ENCODE data around the gene UCKL1. TPM values are rescaled to one million over a fixed set of nuclear protein-coding genes. Genes with fewer than 3 reads are reported as not detected.

UCKL1 gene
- total RNA-seq, 5 donors from 2014 or later (not counting 1 experiment from before 2014, with no cell fraction given): 40.6 to 72.3 (median 67.0) TPM

DNA sequence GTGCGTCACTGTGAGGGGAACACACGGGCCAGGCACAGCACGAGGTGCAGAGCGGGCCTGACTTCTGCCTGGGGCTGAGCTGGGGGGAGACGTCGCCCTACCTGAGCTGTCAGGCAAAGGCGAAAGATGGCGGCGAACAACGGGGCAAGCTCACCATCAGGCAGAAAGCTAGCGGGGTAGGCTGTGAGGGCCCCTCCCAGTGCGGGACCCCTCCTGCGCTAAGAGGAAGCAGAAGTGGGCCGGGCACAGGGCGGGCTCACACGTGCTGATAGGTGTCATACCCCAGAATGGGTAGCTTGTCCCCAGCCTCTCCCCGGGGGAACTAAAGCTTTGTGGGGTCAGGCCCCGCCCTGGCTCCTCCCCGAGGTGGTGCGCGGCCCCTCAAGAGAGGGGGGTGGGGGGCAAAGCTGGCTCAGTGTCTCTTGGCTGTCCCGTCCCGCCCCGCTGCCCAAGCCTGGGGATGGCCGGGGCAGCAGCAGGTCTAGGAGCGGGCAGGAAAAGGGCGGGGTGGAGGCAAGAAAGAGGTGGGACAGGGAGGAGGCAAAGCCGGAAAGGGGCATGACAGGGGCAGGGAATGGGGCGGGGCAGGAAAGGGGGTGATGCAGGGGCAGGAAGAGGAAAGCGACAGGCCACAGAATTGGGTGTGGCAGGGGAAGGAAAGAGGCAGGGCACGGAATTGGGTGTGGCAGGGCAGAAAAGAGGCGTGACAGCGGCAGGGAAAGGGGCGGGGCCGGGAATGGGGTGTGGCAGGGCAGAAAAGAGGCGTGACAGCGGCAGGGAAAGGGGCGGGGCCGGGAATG is 14.7 kb downstream of the UCKL1 start:
- CTCF ChIA-PET: interaction anchor here in 1 of 2 donors (0.7 kb wide), 1 partner anchor 9 kb away, joined by 3 read pairs; no protein-coding TSS in a partner anchor
- peaks cover 16% of the 10 kb centered on the region for H3K36me3 Mint-ChIP-seq
- ATAC-seq (replicated peaks in 1 of 4) (peak; percentile 78 to 85 (median 80)), DNase-seq (peak; percentile 52 to 89 (median 74))
- no peaks in the 10 kb centered on the region for H3K9me3 Mint-ChIP-seq
- H3K27me3 Mint-ChIP-seq: no peaks in the 10 kb centered on the region
- H3K4me3 ChIP-seq (ENCODE audit: control insufficient read depth in 1 of 2, extremely low read depth in 1 of 2, low read length in 1 of 2): no peak overlapping the region
- H3K27me3 ChIP-seq (replicated peaks in 1 of 2; ENCODE audit: control insufficient read depth in 2 of 2, extremely low read depth in 1 of 2, insufficient read depth in 2 of 2, low read length in 1 of 2): no peaks in the 10 kb centered on the region
- POLR2A ChIA-PET: no interaction called here
- no peaks in the 10 kb centered on the region for H3K9me3 ChIP-seq
- peak overlapping the region; percentile 39 to 81 for H3K27ac Mint-ChIP-seq
- H3K4me1 Mint-ChIP-seq: peaks cover 11 to 30% (median 17%) of the 10 kb centered on the region in 3 donors
- H3K4me3 Mint-ChIP-seq: peak overlapping the region in 1 of 3 donors; percentile 53
- WGBS (ENCODE audit: insufficient coverage): 80% methylated on average over 20 of the region's 39 CpGs
- peak overlapping the region; percentile 44 for H3K27ac ChIP-seq (ENCODE audit: low read length)
- H3K4me1 ChIP-seq (ENCODE audit: control insufficient read depth in 1 of 2, extremely low read depth in 1 of 2, insufficient read depth in 2 of 2, low read length in 2 of 2): peaks cover 2 to 34% of the 10 kb centered on the region in 2 experiments
- peaks cover 20 to 60% of the 10 kb centered on the region in 2 donors for H3K36me3 ChIP-seq (ENCODE audit: control insufficient read depth in 2 of 2, extremely low read depth in 1 of 2, insufficient read depth in 1 of 2, low read length in 1 of 2)

DNA sequence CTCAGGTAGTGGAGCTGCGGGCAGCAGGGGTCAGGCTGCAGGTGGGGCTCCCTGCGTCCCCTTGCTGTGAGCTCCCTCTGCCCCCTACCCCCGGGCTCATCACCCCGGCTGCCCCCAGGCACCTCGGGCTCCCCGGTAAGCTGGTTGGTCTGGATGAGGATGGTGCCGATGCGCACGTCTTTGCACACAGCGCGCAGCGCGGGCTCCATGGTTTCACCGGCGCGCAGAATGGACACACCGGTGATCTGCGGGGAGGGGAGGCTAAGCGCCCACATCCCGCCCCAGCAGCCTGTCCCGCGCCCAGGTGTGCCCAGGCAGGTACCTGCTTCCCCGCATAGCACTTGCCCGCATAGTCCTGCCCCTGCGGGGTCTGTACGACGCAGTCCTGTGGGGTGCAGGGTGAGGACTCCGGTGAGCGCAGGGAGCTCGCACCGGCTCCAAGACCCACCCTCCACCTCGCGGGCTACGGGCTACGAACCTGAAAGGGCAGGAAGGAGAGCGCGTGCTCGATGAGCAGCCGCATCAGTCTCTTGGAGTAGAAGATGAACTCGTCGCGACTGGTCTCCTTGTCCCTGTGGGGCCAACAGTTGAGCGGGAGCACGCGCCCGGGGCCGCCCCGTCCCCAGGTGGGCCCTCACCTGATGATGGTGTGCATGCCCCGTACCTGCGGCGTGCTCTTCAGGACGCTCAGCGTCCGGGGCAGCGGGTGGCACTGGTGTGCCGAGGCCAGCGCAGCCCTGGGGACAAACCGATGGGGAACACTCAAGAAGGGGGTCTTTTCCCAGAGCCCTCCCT is 15.5 kb downstream of the UCKL1 start:
- no peaks in the 10 kb centered on the region for H3K9me3 ChIP-seq
- no peaks in the 10 kb centered on the region for H3K9me3 Mint-ChIP-seq
- H3K4me3 Mint-ChIP-seq: peak overlapping the region in 1 of 3 donors; percentile 40
- CTCF ChIA-PET: no interaction called here
- peaks cover 15 to 28% (median 17%) of the 10 kb centered on the region in 3 donors for H3K4me1 Mint-ChIP-seq
- DNase-seq: no peak
- POLR2A ChIA-PET: no interaction called here
- peak overlapping the region in 1 of 2 donors; percentile 39 for H3K27ac Mint-ChIP-seq
- H3K27me3 ChIP-seq (replicated peaks in 1 of 2; ENCODE audit: control insufficient read depth in 2 of 2, extremely low read depth in 1 of 2, insufficient read depth in 2 of 2, low read length in 1 of 2): no peaks in the 10 kb centered on the region
- no peak overlapping the region for H3K4me3 ChIP-seq (ENCODE audit: control insufficient read depth in 1 of 2, extremely low read depth in 1 of 2, low read length in 1 of 2)
- H3K36me3 Mint-ChIP-seq: peaks cover 20% of the 10 kb centered on the region
- peaks cover 2 to 34% of the 10 kb centered on the region in 2 experiments for H3K4me1 ChIP-seq (ENCODE audit: control insufficient read depth in 1 of 2, extremely low read depth in 1 of 2, insufficient read depth in 2 of 2, low read length in 2 of 2)
- no peak overlapping the region for H3K27ac ChIP-seq (ENCODE audit: low read length)
- 96% methylated on average over 38 of the region's 58 CpGs for WGBS (ENCODE audit: insufficient coverage)
- H3K36me3 ChIP-seq (ENCODE audit: control insufficient read depth in 2 of 2, extremely low read depth in 1 of 2, insufficient read depth in 1 of 2, low read length in 1 of 2): peaks cover 20 to 62% of the 10 kb centered on the region in 2 donors
- H3K27me3 Mint-ChIP-seq: no peaks in the 10 kb centered on the region
- peak in 1 of 4 experiments; percentile 2 for ATAC-seq (replicated peaks in 1 of 4)

DNA sequence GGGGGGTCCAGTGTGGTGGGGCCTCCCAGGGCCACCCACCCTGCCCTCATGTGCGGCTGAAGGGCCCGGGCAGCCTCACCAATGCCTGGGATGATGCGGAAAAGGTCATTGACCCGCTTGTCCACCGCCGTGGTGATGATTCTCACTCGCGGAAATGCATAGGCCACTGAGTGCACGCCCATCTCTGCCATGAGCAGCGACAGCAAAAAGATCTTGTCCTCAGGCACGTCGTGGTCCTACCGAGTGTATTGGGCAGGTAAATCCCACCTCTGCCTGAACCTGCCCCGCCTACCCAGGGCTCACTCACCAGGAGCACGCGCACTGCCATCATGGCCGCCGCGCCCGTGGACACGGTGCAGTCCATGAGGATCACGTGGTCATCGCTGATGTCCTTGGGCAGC is 16.1 kb downstream of the UCKL1 start:
- H3K4me3 ChIP-seq (ENCODE audit: control insufficient read depth in 1 of 2, extremely low read depth in 1 of 2, low read length in 1 of 2): no peak overlapping the region
- no peaks in the 10 kb centered on the region for H3K27me3 Mint-ChIP-seq
- H3K9me3 ChIP-seq: no peaks in the 10 kb centered on the region
- no peak overlapping the region for H3K27ac ChIP-seq (ENCODE audit: low read length)
- CTCF ChIA-PET: no interaction called here
- H3K4me1 ChIP-seq (ENCODE audit: control insufficient read depth in 1 of 2, extremely low read depth in 1 of 2, insufficient read depth in 2 of 2, low read length in 2 of 2): peaks cover 2 to 34% of the 10 kb centered on the region in 2 experiments
- peaks cover 23% of the 10 kb centered on the region for H3K36me3 Mint-ChIP-seq
- H3K27me3 ChIP-seq (replicated peaks in 1 of 2; ENCODE audit: control insufficient read depth in 2 of 2, extremely low read depth in 1 of 2, insufficient read depth in 2 of 2, low read length in 1 of 2): no peaks in the 10 kb centered on the region
- DNase-seq (no peak), ATAC-seq (replicated peaks in 1 of 4) (no peak)
- peaks cover 20 to 63% of the 10 kb centered on the region in 2 donors for H3K36me3 ChIP-seq (ENCODE audit: control insufficient read depth in 2 of 2, extremely low read depth in 1 of 2, insufficient read depth in 1 of 2, low read length in 1 of 2)
- WGBS (ENCODE audit: insufficient coverage): 96% methylated on average over 23 of the region's 23 CpGs
- H3K4me1 Mint-ChIP-seq: peaks cover 15 to 23% (median 17%) of the 10 kb centered on the region in 3 donors
- no peak overlapping the region for H3K4me3 Mint-ChIP-seq
- no peak overlapping the region for H3K27ac Mint-ChIP-seq
- POLR2A ChIA-PET: no interaction called here
- H3K9me3 Mint-ChIP-seq: no peaks in the 10 kb centered on the region

DNA sequence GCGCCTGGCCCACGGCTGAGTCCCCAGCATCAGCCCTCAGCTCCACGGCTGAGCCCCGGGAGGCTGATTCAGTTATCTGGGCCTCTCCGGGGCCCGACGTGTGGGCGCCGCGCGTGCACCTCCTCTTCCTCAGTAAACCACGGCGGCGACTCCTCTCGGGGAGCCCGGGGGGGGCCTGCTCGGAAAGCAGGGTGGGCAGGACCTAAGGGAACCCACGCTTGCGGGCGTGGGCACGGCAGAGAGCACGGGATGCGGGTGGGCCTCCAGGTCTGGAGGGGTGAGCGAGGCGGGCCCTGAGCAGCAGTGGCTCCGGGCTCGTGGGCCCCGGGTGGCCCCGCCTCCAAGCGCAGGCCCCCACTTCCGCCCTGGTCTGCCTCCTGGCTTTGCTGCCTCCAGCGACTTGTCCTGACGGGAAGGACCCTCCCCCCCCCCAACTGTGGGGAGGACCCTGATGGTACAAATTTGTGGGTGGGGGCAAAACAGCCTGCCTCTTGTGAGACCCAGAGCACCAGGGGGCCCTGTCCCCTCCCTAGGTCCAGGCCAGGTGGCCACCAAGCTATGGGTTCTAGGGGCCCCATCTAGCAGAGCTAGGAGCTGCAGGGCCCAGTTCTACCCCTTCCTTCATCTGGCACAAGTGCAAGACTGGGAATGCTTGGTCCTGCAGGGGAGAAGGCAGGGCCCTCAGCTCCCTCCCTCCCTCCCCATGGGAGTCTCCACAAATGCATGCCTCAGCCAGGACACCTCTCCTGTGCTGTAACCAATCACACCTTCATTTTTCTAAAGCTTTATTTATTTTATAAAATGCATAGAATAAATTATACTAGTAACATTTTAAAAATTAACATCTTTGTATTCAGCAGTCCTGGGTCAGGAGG is 16.9 kb downstream of the UCKL1 start:
- peak in 1 of 4 experiments; percentile 9 for ATAC-seq (replicated peaks in 1 of 4)
- Mint-ChIP-seq H3K4me3 (no peak overlapping the region), H3K9me3 (no peaks in the 10 kb centered on the region), H3K4me1 (peaks cover 15 to 22% (median 17%) of the 10 kb centered on the region in 3 donors), H3K27ac (no peak overlapping the region), H3K27me3 (no peaks in the 10 kb centered on the region), H3K36me3 (peaks cover 24% of the 10 kb centered on the region)
- H3K9me3 ChIP-seq: no peaks in the 10 kb centered on the region
- ChIA-PET POLR2A (interaction anchor here in 1 of 2 donors (0.6 kb wide), 1 partner anchor 418 kb away, joined by 4 read pairs; no protein-coding TSS in a partner anchor), CTCF (no interaction called here)
- H3K4me1 ChIP-seq (ENCODE audit: control insufficient read depth in 1 of 2, extremely low read depth in 1 of 2, insufficient read depth in 2 of 2, low read length in 2 of 2): peaks cover 2 to 34% of the 10 kb centered on the region in 2 experiments
- H3K27me3 ChIP-seq (replicated peaks in 1 of 2; ENCODE audit: control insufficient read depth in 2 of 2, extremely low read depth in 1 of 2, insufficient read depth in 2 of 2, low read length in 1 of 2): no peaks in the 10 kb centered on the region
- H3K4me3 ChIP-seq (ENCODE audit: control insufficient read depth in 1 of 2, extremely low read depth in 1 of 2, low read length in 1 of 2): no peak overlapping the region
- WGBS (ENCODE audit: insufficient coverage): 93% methylated on average over 16 of the region's 33 CpGs
- H3K27ac ChIP-seq (ENCODE audit: low read length): no peak overlapping the region
- H3K36me3 ChIP-seq (ENCODE audit: control insufficient read depth in 2 of 2, extremely low read depth in 1 of 2, insufficient read depth in 1 of 2, low read length in 1 of 2): peaks cover 24 to 63% of the 10 kb centered on the region in 2 donors
- DNase-seq: peak in 1 of 35 experiments; percentile 29

DNA sequence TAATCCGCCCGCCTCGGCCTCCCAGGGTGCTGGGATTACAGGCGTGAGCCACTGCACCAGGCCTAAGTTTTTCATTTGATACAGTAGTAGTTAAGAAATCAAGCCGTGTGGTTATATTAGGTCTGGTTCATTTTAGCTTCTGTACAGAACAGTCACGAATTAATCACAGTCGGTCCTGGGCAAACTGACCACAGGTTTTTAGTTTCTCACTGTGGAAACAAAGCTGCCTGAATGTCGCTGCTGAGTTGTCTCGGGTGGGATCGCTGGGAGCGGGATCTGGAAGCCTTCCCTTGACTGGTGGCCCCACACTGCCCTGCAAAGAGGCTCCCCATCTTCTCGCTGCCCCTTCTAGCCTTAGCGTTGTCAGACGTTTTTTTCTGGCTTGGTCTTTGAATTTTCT is 18.6 kb downstream of the UCKL1 start:
- ATAC-seq (replicated peaks in 1 of 4) (no peak), DNase-seq (no peak)
- peaks cover 21% of the 10 kb centered on the region for H3K36me3 Mint-ChIP-seq
- H3K4me1 Mint-ChIP-seq: peaks cover 13 to 17% (median 17%) of the 10 kb centered on the region in 3 donors
- H3K27ac Mint-ChIP-seq: peak overlapping the region in 1 of 2 donors; percentile 8
- ChIA-PET CTCF (no interaction called here), POLR2A (no interaction called here)
- peaks cover 2 to 29% of the 10 kb centered on the region in 2 experiments for H3K4me1 ChIP-seq (ENCODE audit: control insufficient read depth in 1 of 2, extremely low read depth in 1 of 2, insufficient read depth in 2 of 2, low read length in 2 of 2)
- H3K27ac ChIP-seq (ENCODE audit: low read length): no peak overlapping the region
- WGBS (ENCODE audit: insufficient coverage): 95% methylated on average over 9 of the region's 14 CpGs
- no peaks in the 10 kb centered on the region for H3K27me3 ChIP-seq (replicated peaks in 1 of 2; ENCODE audit: control insufficient read depth in 2 of 2, extremely low read depth in 1 of 2, insufficient read depth in 2 of 2, low read length in 1 of 2)
- no peak overlapping the region for H3K4me3 ChIP-seq (ENCODE audit: control insufficient read depth in 1 of 2, extremely low read depth in 1 of 2, low read length in 1 of 2)
- H3K9me3 ChIP-seq: no peaks in the 10 kb centered on the region
- H3K9me3 Mint-ChIP-seq: no peaks in the 10 kb centered on the region
- peaks cover 30 to 60% of the 10 kb centered on the region in 2 donors for H3K36me3 ChIP-seq (ENCODE audit: control insufficient read depth in 2 of 2, extremely low read depth in 1 of 2, insufficient read depth in 1 of 2, low read length in 1 of 2)
- H3K4me3 Mint-ChIP-seq: no peak overlapping the region
- no peaks in the 10 kb centered on the region for H3K27me3 Mint-ChIP-seq
